NCI-H526 (cell line): ENCODE data around the gene IRX4.
"Not testable (repeated sequence)": the region's sequence is repeated elsewhere in the genome, so short reads cannot be mapped to it uniquely, and the experiment has no call there.

Experiments
- DNase-seq, 2 experiments: peaks; one replicate each; lab custom pipeline; 2025; lab: John Stamatoyannopoulos, UW

IRX4 gene

DNA sequence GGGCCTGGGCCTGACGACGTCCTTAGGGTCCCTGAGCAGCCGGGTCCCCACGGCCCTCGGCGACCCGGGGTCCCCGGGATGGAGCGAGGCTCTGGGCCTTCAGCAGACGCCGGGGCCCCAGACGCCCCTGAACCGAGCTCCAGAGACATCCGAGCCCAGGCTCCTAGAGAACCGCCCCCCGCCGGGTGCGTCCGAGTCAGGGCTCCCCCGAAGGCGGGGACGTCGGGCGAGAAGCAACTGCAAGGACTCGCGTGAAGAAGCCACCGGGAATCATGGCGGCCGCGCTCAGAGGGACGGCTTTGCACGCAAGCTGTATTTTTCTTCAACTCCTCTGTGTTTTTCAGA, 25.5 kb downstream of the IRX4 start:
- no peak for DNase-seq

DNA sequence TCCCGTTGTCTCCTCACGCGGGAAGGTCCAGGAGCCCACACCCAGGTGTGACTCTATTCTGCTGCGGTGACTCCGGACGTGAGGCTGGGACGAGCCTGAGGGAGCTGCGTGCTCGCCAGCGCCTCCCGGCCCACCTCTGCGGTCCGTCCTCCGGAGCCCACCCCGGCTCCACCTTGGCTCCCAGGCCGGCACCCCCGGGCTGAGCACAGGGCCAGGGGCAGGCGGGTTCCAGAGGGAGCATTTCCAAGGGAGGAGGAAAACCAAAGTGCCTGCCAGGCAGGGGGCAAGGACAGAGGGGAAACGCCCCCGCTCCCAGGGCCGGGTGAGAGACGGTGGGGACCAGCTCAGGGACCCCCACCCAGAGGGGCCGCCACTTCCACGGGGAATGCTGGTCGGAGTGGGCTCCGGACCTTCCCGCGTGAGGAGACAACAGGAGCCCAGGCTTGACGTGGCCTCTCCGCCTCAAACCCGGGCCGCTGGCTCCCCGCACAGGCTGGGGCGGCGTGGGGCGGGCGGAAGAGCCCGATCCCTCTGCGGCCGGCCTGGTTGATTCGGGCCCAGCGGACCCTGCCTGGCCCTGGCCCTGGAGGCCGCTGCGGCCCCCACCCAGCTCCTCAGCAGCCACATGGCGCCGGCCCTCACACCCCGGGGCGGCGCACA, 26.0 kb downstream of the IRX4 start:
- DNase-seq, result no peak

DNA sequence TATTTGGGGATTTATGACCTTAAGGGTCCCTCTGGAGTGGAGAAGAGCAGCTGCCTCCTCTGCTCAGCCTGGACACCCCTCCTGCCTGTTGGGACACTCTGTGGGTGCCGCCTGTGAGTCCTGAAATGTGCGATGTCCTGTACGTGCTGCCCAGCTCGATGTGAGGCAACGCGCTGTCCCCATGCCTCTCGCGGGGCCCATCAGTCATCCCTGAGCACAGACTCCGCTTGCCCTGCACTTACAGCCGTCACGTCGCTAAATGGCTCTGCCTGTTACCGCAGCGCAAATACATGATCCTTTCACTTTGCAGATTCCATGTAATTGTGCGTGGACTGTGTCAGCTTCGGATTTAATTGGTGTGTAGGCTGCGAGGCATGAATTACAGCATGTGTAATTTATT, 27.1 kb downstream of the IRX4 start:
- peak in 1 of 2 experiments; percentile 45 for DNase-seq

DNA sequence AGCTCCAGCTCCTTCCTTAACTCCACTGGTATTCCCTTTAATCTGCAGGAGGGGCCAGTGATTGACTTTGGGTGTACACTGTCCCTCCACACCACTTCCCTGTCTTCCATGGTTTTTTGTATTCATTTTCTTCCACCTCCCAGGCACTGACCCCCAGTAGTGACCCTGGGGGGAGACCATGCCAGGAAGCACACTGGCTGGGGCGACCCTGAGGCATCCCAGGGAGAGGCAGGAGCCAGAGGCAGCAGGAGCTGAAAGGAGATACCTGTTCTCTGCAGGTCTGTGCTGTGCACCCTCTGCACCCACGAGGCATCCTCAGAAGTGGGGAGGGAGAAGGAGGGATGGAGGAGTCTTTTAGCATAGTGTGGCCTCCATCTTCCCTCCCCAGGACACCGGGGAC, 27.6 kb downstream of the IRX4 start:
- no peak for DNase-seq

DNA sequence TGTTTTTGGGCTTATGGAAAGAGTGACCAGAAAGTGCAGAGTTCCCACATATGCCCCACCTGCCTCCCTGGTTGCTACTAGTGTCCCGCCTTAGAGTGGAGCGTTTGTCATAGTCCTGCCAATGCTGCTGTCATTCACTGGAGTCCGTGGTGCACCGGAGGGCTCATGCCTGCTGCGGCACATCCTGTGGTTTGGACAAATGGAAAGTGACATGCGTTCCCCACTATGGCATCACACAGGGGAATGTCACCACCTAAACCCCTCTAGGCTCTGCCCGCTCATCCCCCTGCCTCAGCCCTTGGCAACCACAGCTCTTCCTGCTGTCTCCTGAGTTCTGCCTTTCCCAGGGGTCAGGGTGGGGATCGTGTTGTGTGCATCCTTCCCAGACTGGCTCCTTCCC, 29.2 kb downstream of the IRX4 start:
- no peak for DNase-seq

DNA sequence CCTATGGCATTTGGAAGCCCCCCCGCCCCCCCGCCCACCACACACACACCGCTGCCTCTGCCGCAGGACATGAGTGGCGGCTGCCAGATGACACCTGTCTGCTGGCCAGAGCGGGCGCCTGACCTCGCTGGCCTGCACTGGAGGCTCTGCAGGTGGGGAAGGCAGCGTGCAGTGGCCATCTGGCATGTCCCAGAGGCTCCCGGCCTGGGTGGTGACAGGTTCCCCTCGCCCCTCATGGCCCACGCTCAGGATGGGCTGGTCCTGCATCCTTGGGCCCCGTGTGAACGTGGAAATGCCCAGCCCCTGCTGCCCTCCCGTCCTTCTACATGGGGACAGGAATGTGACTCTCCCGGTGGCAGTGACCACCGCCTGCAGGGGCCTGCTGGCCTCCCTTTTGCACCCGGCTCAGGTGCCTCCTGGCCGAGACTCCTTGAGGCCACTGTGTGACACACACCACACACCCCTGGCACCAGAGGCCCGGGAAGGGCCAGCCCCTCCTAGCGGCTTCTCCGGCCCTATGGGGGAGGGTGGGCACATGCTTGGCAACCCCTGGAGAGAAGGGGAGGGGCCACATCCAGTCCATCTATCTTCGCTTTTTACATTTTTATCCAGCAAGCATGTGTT, 30.3 kb downstream of the IRX4 start:
- DNase-seq, result no peak

DNA sequence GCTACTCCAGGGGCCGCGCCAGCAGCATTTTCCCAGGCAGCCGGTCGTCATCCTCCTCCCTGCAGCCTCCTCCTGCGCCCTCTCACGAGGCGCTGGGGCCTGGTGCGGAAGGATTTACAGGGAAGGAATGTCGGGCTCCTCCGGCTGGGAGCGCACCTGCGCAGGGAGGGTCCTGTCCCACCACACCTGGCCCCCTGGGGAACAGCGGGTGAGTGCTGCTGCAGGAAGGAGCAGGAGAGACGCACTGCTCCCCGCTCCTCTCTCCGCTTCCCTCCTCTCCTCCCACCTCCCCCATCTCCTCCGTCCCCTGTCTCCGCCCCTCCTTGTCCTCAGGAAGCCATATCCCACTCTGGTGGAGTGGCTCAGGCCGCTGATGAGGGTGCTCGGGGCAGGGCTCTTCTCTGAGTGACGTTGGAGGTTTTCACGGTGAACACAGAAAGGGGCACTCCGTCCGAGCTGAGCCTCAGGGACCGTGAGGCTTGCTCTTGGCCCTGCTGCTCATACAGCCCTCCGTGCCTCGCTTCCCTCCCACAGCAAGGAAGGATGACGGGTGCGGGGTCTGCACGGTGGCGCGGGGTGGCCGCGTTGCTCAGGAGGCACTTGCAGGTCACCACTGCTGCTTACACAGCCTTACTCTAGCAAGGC, 31.3 kb downstream of the IRX4 start:
- DNase-seq, result no peak

DNA sequence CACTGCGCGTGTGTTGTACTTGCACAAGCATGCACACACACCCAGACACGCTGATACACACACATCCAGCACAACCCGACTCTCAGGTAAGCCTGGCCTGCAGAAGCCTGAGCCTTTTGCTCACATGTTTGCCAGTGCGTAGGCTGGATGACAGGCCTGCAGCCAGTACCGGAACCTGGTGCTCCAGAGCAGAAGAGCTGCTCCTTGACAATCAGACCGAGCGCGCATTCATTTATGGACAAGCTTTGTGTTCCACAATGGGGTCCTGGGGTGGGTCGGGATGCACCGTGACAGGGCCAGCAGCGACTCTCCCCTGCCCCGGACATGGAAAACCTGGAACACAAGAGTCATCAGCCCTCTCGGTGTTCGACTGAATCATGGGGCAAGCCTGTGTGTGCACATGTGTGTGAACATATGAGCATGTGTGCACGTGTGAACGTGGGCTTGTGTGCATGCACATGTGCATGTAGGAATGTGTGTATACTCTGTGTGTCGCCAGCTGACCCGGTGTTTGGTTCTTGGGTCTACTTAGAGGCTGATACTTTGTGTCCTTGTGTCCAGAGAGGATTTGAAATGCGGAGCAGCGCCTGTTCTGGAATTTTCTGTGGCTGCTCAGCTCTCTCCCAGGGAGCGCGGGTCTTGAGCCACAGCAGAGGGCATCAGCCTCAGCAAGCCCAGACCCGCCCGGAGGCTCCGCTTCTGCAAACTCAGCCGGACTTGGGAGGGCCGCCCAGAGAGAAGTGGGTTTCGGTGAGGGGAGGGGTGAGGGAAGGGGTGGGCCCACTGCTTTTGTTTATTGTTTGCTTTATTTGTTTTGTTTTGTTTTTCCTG, 32.2 kb downstream of the IRX4 start:
- no peak for DNase-seq

DNA sequence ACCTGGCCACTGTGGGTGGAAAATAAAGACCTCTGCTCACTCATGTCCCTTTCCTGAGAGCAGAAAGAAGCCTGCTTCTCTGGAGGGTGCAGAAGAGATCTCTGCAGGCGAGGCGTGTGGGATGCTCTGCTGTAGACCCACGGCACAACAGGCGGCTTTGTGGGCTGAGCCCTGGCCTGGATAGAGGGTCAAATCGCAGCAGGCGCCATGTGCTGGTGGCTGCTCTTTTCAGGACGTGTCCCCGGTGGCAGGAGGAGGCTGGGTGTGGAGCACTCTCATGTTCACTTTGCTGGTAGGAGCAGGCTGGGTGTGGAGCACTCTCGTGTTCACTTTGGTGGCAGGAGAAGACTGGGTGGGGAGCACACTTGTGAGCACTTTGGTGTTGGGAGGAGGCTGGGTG, 35.1 kb downstream of the IRX4 start:
- no peak for DNase-seq

DNA sequence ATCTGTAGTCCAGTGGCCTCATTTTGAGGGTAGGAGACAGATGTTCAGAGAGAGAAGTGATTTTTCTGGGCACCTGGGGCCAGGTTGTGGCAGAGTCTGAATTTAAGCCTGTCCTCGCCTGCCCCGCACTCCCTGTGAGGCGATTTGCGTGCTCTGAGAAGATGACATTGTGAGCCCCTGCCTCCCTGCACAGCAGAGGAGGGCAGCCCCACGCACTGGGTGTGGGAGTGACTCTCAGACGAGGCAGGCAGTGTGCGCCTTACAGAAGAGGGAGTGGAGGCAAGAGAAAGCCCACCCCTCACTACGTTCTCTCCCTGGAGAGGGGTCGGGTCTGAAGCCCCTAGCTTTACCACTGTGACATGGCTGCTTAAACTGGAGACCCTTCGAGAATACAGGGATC, 35.7 kb downstream of the IRX4 start:
- no peak for DNase-seq

DNA sequence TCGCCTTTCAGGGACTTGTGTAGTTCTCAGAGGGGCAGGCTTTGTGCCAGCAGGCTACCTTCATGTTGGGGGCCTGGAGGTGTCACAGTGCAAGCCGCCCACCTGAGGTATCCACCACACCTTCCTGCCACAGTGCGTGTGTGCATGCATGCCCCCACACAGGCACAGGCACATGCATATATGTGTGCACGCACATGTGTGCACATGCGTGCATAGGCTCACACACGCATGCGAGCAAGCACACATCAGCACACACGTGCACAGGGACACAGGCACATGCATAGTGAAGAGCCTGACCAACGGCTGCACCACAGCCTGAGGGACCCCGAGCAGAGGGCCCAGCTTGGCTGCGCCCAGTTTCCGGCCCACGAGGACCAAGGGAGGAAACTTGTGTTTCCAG, 36.1 kb downstream of the IRX4 start:
- DNase-seq, result no peak

DNA sequence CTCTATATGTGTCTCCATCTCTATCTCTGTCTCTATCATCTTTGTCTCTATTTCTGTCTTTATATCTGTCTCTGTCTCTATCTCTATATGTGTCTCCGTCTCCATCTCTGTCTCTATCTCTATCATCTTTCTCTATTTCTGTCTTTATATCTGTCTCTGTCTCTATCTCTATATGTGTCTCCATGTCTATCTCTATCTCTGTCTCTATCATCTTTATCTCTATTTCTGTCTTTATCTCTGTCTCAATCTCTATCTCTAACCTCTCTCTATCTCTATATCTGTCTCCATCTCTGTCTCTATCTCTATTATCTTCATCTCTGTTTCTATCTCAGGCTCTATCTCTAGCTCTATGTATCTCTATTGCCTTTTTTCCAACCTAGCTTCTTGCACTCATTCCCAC, 37.0 kb downstream of the IRX4 start:
- no peak for DNase-seq

DNA sequence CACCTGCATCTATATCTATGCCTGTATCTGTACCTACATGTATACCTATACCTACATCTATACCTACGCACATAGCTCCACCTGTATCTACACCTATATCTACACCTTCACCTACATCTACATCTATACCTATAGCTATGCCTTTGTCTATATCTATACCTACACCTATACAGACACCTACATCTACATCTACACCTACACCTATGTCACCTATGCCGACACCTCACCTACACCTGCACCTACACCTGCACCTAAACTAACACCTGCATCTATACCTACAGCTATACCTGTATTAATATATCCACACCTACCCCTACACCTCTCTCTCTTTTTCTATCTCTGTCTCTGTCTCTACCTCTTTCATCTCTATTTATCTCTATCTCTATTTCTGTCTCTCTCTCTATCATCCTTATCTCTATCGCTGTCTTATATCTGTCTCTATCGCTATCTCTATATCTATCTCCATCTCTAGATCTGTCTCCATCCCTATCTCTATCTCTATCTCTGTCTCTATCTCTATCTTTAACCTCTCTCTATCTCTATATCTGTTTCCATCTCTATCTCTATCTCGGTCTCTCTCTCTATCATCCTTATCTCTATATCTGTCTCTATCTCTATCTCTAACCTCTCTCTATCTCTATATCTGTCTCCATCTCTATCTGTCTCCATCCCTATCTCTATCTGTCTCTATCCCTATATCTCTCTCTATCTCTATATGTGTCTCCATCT, 37.9 kb downstream of the IRX4 start:
- DNase-seq, result no peak

DNA sequence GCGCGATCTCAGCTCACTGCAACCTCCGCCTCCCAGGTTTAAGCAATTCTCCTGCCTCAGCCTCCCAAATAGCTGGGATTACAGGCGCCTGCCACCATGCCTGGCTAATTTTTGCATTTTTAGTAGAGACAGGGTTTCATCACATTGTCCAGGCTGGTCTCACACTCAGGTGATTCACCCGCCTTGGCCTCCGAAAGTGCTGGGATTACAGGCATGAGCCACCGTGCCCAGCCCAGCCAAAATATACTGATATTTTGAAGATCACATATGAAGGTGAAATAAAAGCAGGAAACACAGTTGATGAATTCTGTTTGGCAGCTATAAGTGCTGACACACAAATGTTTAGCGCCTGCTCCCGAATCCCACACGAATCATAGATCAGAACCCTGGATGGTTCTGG, 39.0 kb downstream of the IRX4 start:
- not testable (repeated sequence) for DNase-seq

DNA sequence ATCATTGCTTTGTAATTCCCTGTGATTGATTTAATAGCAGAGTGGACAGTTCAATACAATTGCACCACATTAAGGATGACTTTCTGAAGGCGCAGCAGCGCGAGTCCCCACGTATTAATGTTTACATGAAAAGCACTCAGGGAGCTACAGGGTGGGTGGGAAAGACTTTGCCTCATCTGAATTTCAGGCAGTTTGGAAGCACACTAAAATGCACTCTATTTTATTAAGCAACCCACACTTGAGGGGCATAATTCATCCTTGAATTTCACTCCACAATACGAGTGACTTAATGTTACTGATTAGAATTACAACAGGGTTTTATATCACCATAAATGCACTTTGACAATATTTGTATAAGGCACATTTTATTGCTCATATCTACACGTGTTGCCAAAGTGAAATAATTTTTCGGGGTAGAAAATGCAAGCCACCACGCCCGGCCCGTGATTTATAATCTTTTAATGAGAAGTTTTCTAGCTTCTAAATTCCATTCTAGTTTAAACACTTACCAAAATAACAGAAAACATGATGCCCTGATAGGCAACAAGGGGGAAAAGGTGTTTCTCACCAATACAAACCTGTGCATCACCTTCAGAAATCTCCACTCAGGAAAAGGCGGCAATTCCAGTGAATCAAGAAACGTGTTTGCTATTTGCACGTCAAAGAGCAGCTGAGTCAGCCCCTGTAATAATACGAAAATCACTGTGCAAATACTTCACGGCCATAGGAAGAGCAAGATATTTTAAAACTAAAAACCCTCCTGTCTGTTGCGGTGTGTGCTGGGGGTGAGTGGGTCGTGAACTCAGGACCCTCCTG, 40.5 kb downstream of the IRX4 start:
- DNase-seq, result no peak

DNA sequence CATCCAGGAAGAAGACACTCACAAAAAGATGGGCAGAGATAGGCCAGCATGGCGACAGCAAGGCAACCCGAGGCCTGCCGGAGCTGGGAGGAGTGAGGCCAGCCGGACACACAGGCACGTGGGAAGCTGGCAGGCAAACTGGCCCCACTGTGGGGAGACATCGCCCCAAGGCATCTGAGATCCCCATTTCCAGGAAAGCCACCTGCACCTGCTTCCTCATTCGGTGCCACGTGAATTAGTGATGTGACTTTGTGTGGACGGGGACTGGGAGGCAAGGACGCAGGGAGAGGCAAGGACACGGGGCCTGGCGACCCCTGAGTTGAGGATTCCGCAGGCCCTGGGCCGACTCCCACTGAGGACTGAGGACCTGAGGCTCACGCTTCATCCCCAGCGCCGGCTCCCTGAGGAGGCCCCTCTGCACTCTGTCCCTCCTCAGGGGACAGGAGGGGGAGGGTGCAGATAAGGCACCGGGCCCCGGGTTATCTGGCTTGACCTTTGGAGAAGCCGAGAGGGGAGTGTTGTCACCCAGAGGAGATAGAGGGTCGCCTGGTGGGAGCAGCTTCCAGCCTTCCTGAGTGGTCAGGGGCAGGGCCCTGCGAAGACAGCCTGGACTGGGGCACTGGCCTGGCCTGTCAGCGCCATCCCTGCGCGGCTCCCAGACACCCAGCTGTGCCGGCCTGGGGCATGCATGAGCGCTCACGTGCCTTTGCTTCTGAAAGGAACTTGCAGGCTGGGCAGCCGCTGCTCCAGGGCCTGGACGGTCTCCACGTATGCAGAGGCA, 41.8 kb downstream of the IRX4 start:
- no peak for DNase-seq

DNA sequence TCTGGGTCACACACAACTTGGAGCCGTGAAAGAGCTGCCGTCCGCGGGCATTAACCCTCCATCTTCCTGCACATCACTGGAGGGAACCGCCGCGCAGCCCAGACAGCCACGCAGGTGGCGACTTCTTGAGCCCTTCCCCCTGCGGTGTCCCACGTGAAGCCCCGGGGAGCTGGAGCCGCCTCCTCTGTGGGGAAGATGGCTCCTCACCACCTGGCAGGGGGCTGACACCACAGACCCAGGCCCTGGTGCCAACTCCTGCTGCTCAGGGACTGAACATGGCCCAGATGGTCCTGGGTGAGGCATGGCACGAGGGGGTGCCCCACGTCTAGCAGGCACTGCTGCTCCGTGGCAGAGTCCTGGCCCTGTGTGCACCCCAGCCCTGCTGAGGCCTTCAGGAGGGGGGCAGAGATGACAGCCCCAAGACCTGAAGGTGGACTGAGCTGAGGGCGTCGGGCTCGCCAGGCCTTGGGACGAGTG, 42.6 kb downstream of the IRX4 start:
- DNase-seq, result no peak

DNA sequence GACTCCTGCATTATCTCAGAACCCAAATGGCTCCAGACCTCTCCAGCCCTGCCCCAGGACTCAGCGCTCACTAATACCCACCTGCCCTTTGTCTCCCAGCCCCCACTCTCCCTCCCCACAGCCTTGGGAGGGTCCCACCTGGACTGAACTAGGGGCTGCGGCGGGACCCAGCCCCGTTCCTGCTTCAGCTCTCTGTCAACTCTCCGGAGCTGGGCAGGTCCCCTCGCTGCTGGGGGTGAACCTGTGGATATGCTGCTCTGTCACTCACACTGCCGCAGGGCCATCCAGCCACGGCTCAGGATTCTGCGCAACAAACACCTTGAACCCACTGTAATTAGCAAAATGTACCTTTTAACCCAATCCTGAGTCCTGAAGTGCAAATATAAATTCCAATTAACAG, 44.7 kb downstream of the IRX4 start:
- DNase-seq, result no peak

DNA sequence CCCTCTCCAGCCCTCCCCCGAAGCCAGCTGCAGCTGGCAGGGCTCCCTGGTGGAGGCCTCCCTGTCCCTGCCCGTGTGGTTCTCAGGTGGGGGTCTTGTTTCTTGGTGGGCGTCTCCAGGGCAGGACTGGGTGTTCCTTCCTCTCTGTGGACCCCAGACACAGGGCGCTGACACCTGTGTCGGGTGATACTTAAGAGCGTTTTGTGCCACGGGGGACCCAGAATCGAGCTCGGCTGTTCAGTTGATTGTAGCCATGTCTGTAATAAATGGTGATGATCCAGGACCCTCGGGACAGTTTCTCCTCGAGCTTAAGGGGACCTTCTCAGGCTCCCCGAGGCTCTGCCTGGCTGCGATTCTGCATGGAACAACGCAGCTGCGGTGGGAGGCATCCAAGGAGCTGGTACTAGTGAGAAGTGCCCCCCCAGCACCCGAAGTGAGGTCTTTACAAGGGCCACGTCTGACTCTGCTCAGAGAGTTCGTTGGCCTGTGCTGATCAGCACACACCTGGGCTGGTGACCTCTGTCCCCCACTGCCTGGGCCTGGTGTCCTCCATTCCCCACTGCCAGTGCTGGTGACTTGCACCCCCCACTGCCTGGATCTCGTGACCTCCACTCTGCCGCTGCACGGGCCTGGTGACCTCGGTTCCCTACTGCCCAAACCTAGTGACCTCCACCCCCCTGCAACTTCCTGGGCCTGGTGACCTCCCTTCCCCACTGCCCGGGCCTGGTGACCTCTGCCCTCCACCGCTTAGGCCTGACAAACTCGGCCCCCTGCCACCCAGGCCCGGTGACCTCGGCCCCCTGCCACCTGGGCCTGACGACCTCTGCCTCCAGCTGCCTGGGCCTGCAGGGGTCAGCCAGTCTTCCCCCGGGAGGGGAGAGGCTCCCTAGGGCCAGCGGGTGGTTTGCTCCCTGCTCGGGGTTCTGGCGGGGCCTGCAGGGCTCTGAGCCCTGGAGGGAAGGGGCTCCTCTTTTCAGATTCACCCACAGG, 45.5 kb downstream of the IRX4 start:
- DNase-seq, result no peak
